ENCODE measurements around the gene WASL.

The WASL gene

DNA sequence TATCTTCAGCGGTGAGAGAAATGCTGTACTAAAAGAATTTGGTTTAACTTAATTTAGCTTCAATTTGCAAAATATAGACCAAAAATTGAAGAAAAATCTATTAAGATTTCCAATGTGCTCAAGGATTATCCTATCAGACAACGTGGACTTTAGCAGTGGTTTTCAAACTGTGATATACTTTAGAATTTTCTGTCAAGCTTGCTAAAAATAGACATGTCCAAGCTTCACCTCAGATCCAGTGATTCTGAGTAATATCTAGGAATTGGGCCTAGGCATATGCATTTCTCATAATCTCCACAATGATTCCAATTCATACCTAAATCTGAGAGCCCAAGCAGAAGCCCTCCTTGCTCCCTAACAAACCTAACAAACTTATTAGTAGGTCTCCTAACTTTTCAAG lies 3.4 kb downstream of the WASL start:
- Histone ChIP-seq H3K27ac (ENCODE audit: low read depth, low read length, poor library complexity, severe bottlenecking) (no peak overlapping the region), H3K4me2 (ENCODE audit: low read length) (no peak overlapping the region), H4K20me1 (ENCODE audit: insufficient read depth, low read length) (peaks cover 5% of the 10 kb centered on the region; the same call in 1 of the 2 replicates), H3K36me3 (ENCODE audit: insufficient read depth, low read length) (peaks cover 3% of the 10 kb centered on the region; the same call in 1 of the 2 replicates), H3K4me3 (ENCODE audit: low read depth, low read length, poor library complexity, severe bottlenecking) (no peak overlapping the region), H3K27me3 (ENCODE audit: insufficient read depth, low read length) (no peaks in the 10 kb centered on the region), H3K9ac (ENCODE audit: low read length) (no peak overlapping the region), H3K79me2 (ENCODE audit: insufficient read depth, low read length) (peaks cover 77% of the 10 kb centered on the region), H2AFZ (ENCODE audit: low read length) (no peak overlapping the region), H3K9me2 (ENCODE audit: low read depth, low read length) (no peaks in the 10 kb centered on the region), H3K4me1 (ENCODE audit: insufficient read depth, low read length, severe bottlenecking) (peaks cover 44% of the 10 kb centered on the region), H3K9me3 (ENCODE audit: low read length) (no peaks in the 10 kb centered on the region), H3F3A (ENCODE audit: insufficient read depth, low read length) (peaks cover 5% of the 10 kb centered on the region; the same call in 1 of the 2 replicates)
- TF ChIP-seq, protein P1, sequence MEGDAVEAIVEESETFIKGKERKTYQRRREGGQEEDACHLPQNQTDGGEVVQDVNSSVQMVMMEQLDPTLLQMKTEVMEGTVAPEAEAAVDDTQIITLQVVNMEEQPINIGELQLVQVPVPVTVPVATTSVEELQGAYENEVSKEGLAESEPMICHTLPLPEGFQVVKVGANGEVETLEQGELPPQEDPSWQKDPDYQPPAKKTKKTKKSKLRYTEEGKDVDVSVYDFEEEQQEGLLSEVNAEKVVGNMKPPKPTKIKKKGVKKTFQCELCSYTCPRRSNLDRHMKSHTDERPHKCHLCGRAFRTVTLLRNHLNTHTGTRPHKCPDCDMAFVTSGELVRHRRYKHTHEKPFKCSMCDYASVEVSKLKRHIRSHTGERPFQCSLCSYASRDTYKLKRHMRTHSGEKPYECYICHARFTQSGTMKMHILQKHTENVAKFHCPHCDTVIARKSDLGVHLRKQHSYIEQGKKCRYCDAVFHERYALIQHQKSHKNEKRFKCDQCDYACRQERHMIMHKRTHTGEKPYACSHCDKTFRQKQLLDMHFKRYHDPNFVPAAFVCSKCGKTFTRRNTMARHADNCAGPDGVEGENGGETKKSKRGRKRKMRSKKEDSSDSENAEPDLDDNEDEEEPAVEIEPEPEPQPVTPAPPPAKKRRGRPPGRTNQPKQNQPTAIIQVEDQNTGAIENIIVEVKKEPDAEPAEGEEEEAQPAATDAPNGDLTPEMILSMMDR (IDR thresholded peaks at IDR 0.05; ENCODE audit: low read length): no peak
- TF ChIP-seq EZH2 (IDR thresholded peaks at IDR 0.05; ENCODE audit: borderline replicate concordance, low read length): no peak

DNA sequence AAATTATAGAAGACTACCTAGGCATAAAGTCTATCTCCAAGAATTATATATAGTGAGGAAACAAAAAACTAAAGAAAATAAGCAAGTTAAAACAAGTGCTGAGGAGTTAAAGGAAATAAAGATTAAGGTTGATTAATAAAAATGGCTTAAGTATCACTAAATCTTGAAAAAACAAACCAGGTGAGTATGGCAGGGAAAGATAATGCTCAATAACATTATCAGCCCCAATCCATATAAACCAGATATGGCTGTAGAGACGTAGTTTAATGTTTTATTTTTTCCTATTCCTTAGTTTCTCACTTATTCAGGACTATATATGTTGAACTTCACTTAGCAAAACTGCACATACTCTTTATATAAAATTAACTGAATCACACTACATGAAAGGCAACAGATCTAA lies 4.4 kb downstream of the WASL start:
- no peak overlapping the region for H2AFZ ChIP-seq (ENCODE audit: low read length)
- H3K9ac ChIP-seq (ENCODE audit: low read length): no peak overlapping the region
- no peak overlapping the region for H3K4me2 ChIP-seq (ENCODE audit: low read length)
- H3F3A ChIP-seq (ENCODE audit: insufficient read depth, low read length): no peaks in the 10 kb centered on the region
- H3K36me3 ChIP-seq (ENCODE audit: insufficient read depth, low read length): peaks cover 3% of the 10 kb centered on the region; the same call in 1 of the 2 replicates
- H3K27ac ChIP-seq (ENCODE audit: low read depth, low read length, poor library complexity, severe bottlenecking): no peak overlapping the region
- H4K20me1 ChIP-seq (ENCODE audit: insufficient read depth, low read length): peaks cover 5% of the 10 kb centered on the region; the same call in 1 of the 2 replicates
- no peaks in the 10 kb centered on the region for H3K27me3 ChIP-seq (ENCODE audit: insufficient read depth, low read length)
- no peak for TF ChIP-seq EZH2 (IDR thresholded peaks at IDR 0.05; ENCODE audit: borderline replicate concordance, low read length)
- TF ChIP-seq, protein P1 (IDR thresholded peaks at IDR 0.05; ENCODE audit: low read length): no peak
- H3K4me1 ChIP-seq (ENCODE audit: insufficient read depth, low read length, severe bottlenecking): peaks cover 34% of the 10 kb centered on the region
- 0 out of 2 replicates have a peak, but pooled peaks cover under 1% of the 10 kb centered on the region for H3K9me3 ChIP-seq (ENCODE audit: low read length)
- H3K79me2 ChIP-seq (ENCODE audit: insufficient read depth, low read length): peaks cover 87% of the 10 kb centered on the region
- no peak overlapping the region for H3K4me3 ChIP-seq (ENCODE audit: low read depth, low read length, poor library complexity, severe bottlenecking)
- H3K9me2 ChIP-seq (ENCODE audit: low read depth, low read length): no peaks in the 10 kb centered on the region

DNA sequence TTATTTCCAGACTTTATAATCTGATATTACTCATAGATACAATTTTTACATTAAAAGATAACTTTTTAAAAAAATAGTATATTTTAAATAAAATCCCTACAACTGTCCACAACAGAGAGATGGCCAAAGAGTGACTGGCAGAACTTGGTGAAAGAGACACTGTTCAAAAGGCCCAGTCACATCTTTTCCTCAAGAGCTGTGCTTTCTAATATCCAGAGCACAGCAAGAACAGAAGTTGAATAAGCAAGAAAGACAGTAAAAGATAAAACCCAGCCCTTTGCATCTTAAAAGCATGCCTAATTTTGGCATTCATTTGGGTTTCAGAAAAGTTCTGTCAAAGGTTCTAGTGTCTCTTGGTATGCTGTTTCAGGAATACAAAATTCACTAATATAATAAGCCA lies 6.9 kb downstream of the WASL start:
- H3K9ac ChIP-seq (ENCODE audit: low read length): no peak overlapping the region
- H3K4me2 ChIP-seq (ENCODE audit: low read length): no peak overlapping the region
- no peaks in the 10 kb centered on the region for H3K9me2 ChIP-seq (ENCODE audit: low read depth, low read length)
- H3K36me3 ChIP-seq (ENCODE audit: insufficient read depth, low read length): no peaks in the 10 kb centered on the region
- H3K27me3 ChIP-seq (ENCODE audit: insufficient read depth, low read length): no peaks in the 10 kb centered on the region
- H3F3A ChIP-seq (ENCODE audit: insufficient read depth, low read length): no peaks in the 10 kb centered on the region
- peaks cover 5% of the 10 kb centered on the region; the same call in 1 of the 2 replicates for H4K20me1 ChIP-seq (ENCODE audit: insufficient read depth, low read length)
- 0 out of 2 replicates have a peak, but pooled peaks cover 7% of the 10 kb centered on the region for H3K9me3 ChIP-seq (ENCODE audit: low read length)
- H3K79me2 ChIP-seq (ENCODE audit: insufficient read depth, low read length): peaks cover 99% of the 10 kb centered on the region
- no peak overlapping the region for H2AFZ ChIP-seq (ENCODE audit: low read length)
- H3K4me1 ChIP-seq (ENCODE audit: insufficient read depth, low read length, severe bottlenecking): peaks cover 23% of the 10 kb centered on the region
- no peak for TF ChIP-seq EZH2 (IDR thresholded peaks at IDR 0.05; ENCODE audit: borderline replicate concordance, low read length)
- TF ChIP-seq, protein P1 (IDR thresholded peaks at IDR 0.05; ENCODE audit: low read length): no peak
- no peak overlapping the region for H3K4me3 ChIP-seq (ENCODE audit: low read depth, low read length, poor library complexity, severe bottlenecking)
- no peak overlapping the region for H3K27ac ChIP-seq (ENCODE audit: low read depth, low read length, poor library complexity, severe bottlenecking)
